NCI-H1417 treated with DMSO at 0.1 percent for 48 hours (cell line): Measurements from ENCODE around the gene TNIK.

Experiments
- DNase-seq: peaks from one replicate; lab custom pipeline; 2025; lab: John Stamatoyannopoulos, UW

The TNIK gene

DNA sequence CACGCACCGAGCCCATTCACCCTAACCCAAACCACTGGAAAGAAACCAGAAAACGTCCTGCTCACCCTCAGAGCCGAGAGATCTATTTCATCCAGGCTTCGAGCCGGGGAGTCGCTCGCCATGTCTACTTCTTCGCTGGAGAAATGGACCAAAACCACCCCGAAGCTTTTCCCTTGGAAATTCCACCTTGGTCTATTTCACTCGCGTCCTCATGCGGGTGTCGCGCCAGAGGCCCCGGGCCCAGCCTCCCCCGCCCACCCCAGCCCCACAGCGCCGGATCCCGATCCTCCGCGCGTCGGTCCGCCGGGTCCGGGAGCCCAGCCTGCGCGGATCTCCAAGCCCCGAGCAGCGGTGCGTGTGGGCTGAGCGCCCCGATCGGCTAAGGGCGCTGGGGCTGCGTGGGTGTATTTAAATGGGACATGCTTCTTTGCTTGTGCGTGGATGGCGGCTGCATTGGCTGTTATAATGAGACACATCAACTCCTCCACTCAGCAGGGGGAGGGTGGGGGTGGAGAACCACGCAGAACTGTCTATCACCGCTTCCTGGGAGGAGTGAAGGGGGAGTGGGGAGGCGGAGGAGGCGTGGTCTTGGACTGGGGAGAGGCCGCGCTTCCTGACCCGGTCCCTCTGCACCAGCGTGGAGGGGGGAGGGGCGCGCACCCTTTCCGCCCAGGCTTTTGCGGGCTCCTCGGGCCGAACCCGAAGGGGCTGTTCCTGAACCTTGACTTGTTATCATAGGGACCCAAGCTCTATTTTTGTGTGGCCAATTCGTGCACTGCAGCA lies at the start of gene TNIK:
Gene TNIK, minus strand, starts transcription at position 464 of the 783 bp plus-strand sequence. Its CDS starts 342 bp downstream, at position 122.
- DNase-seq = peak; percentile 58

DNA sequence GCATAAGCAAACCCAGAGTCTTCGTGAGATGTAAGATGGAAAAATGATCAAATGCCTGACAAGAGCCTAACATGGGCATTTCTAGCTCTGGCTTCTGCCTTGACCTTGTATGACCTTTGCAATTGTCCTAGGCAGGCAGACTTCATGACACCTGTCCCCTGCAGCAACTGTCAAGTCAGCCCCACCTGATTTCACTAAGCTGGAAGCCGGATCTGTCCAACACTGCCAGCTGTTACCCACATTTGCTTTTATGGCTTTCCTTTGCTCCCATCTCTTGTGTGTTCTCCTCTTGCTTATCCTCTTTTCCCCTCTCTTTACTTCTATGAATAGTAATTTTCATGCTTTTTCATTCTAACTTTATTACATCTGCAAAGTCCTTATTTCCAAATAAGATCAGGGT lies 48.5 kb upstream of the TNIK start:
- no peak for DNase-seq

DNA sequence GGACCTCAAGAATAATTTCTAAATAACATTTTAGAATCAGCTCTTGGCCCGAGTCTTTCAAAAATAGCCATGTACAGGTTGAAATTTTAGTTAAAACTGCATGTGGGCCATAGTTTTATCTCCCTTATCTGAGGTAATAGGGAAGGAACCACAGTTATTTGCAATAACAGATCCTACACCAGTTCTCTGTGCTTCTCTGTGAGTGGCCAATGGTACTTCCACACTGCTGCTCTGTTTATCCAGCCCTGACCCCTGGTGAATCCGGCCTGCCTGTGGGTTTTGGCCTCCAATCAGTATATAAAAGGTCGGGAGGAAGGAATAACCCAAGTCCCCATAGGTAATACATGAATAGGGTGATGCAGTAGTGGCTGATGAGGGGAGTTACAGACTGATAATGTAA lies 48.0 kb upstream of the TNIK start:
- no peak for DNase-seq

DNA sequence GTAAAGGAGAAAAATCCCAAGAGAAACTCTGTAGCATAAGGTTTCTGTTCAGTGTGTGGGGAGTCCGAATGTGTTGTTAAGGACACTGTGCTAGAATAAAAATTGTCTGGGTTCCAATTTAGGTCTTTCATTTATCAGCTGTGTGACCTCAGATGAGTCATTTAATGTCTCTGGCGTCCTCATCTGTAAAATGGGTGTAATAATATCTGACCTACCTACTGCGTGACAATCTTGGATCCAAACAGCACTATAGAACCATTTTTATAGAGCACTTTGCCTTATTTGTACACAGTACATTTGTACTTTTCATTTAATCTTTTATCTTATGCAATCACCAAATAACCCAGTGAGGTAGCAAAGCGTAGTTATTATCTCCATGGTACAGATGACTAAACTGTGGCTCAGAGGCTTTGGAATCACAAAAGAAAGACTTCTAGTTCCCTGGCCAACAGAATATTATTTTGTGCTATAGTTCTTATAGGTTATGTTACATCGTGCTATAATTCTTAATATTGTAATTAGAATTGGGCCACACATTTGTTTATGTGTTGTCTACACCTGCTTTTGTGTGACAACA lies 46.6 kb upstream of the TNIK start:
- no peak for DNase-seq

DNA sequence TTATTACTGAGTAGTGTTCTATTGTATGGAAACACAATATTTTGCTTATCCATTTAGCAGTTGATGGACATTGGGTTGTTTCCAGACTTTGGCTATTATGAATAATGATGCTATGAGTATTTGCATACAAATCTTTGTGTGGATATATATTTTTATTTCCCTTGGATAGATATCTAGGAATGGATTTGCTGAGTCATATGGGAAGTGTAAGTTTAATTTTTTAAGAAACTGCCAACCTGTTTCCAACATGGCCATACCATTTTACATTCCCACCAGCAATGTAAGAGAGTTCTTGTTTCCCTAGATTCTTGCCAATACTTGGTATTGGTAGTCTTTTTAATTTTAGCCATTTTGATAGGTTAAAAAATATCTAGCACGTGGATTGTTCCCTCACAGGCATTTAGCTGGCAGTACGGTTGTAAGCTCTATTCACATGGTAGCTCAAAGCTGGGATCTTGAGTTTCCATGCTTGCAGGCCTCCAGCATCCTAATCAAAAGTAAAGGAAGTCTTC lies 45.7 kb upstream of the TNIK start:
- no peak for DNase-seq

DNA sequence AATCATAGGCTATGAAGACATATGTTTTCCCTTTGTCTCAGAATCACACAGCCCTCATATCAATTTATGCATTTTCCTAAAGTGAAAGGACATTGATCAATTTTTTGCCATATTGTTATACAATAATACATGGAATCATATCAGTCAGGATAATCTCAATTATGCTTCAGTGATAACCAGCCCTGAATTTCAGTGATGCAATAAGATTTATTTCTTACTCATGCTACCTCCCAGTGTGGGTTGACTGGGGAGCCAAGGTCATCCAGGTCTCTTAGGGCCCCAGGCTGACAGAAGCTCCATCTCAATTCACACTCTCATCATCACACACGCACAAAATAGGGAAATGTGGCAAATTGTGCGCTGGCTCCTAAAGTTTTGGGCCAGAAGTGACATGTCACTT lies 44.2 kb upstream of the TNIK start:
- no peak for DNase-seq

DNA sequence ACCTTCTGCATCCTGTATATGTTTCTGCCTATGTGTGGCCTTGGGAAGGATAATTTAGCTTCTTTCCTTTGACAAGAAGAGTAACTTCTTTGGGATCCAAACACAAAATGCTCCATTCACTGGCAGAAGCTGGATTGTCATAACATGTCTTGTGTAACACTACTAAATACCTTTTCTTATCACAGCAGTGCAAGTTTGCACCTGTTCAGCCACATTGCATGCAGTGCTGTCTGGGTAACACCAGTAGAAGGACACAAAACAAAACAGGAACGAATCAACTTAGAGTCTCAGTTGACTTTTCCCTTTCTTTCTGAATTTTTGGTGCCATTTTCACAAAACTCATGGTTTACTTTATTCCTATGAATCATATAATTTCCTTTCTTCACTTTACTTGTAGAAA lies 43.6 kb upstream of the TNIK start:
- DNase-seq = no peak

DNA sequence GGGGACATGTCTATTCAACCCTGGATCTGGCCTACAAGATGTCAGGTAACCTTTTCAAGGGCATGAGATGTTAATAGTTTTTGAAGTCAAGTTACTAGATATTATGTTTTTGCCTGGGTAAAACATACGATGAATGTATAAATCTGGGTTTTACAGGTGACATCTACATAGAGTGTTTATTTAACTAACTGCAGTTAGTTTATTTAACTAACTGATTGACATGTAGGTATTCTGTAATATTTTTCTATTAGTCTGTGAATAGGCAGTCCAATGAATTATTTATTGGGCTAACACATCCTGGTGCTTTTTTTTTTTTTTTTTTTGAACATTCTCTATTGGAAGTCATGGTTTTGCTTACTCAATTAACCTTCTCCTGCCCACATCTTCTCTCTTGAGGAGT lies 38.7 kb upstream of the TNIK start:
- no peak for DNase-seq

DNA sequence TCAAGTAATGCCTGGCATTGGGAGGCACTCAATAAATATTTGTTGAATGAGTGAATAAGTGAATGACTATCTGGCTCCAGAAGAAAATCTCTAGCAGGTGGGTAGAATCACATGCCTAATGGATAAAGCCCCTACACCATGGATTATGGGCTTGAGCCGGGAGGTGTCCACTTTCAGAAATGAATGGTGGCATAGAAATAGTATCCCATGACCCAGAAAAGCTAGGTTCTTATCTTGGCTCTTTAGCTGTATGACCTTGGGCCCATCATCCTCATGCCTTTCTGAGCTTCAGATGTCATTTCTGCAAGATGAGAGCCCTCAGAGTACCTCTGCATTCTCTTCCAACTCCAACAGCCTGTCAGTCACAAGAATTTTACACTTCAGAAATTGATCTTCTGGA lies 37.3 kb upstream of the TNIK start:
- no peak for DNase-seq

DNA sequence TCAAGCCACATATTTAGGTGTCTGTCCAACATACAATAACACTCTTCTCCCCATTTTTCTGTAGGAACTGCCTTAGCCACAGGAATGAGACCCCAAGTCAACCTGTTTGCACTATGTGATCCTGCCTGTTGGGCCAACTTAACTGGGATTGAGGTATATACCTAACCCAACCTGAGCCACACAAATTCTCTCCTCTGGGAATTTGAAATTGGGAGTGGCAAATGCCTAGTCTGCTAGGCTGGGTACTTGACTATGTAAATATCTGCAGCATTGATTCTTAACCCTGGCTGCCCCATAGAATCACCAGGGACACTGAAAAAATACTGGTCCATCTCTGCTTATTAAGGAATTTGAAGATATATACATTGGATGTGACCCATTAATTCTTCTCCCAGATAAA lies 35.2 kb upstream of the TNIK start:
- DNase-seq = no peak

DNA sequence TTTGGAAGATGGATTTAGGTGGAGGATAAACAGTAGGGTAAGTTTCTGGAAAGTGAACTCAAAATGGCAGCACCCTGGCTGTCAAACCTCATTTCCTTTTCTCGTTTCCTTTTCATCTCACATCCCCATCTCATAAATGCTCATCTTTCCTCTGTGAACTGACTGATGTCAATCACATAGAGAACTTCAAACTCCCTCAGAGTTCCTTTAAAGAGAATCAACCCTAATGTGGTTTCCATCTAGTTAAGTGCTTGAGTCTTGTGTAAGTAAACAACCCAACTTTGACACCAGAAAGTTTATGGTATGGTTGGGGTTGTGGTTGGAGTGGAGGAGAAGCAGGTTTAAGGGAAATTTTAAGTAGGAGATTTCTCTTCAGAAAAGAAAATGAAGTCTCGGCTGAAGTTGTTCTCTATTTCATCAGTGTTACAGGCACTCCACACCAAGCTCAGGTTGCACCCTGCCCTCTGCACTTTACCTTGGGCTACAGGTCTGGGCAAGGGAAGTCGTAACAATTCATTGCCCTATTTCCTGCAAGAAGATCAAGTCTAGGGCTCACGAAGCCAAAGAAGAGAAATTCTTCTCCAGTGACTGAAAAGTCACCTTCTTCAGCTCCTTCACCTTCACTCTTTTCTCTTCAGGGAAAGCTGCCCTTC lies 34.4 kb upstream of the TNIK start:
- no peak for DNase-seq

DNA sequence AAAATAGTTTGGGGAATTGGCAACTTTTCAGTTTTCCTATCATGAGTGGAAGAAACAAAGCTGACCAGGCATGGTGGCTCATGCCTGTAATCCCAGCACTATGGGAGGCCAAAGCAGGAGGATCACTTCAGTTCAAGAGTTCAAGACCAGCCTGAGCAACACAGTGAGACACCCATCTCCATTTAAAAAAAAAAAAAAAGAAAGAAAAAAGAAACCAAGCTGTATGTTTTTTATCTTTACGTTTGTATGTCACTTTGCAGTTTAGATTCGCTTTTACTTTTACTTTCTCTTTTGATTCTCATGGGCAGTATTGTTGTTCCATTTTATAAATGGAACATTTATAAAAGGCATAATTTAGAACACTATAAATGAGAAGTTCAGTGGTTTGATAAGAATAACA lies 31.2 kb upstream of the TNIK start:
- no peak for DNase-seq

DNA sequence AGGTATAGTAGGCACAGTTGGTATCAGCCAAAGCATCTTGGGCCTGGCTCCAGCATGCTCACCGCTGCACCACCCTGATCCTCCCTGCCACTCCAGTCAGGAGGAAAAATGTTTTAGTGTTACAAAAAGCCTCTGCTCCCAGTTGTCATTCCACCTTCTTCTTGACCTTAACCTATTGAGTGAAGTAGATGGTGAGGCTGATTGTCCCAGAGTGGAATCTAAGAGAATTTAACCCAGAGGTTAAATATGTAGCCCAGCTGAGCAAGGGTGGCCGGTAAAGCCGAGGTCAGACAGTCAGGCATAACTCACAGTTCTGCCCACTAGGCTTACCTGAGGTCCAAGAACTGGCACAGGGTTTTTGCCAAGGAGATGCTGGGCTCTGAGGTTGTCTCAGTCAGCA lies 30.7 kb upstream of the TNIK start:
- no peak for DNase-seq

DNA sequence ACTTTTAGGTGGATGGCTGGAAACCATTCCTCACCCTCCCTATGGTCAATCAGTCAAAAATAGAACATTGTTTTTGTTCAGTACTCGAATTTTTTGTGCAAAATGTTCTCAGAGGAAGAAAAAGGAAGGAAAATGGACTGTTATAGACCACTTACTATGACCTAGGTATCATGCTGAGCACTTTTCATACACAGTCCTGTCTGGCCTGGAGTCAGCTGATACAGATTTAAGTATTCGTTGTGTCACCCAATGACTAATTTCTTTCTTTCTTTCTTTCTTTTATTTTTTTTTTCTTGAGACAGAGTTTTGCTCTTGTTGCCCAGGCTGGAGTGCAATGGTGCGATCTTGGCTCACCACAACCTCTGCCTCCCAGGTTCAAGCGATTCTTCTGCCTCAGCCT lies 29.1 kb upstream of the TNIK start:
- no peak for DNase-seq

DNA sequence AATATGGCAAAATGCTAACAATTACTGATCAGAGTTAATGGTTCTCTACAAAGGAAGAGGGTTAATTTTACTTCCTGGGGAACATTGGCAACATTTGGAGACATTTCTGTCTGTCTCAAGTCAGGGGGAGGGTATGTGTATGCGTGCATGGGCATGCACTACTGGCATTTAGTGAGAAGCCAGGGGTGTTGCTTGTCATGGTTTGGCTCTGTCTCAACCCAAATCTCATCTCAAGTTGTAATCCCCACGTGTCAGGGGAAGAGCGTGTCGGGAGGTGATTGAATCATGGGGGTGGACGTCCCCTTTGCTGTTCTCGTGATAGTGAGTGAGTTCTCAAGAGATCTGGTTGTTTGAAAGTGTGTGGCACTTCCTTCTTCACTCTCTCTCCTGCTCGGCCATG lies 28.3 kb upstream of the TNIK start:
- DNase-seq = no peak

DNA sequence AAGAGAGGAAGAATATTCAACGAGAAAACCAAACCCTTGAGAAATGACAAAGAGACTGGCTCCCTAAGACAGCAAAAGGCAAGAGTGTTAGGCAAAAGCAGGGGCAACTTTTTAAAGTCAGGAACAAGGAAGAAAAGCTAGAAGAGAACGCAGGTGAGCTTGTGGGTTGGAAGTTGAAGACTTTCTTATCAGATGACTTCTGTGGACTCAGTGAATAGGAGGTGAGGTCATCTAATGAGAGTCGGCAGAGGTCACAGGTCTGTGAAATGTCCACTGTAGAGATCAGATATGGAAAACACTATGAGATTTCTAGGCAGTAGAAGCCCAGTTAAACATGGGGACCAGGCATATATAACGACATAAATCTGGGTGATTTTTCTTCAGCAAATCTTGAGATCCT lies 27.2 kb upstream of the TNIK start:
- no peak for DNase-seq

DNA sequence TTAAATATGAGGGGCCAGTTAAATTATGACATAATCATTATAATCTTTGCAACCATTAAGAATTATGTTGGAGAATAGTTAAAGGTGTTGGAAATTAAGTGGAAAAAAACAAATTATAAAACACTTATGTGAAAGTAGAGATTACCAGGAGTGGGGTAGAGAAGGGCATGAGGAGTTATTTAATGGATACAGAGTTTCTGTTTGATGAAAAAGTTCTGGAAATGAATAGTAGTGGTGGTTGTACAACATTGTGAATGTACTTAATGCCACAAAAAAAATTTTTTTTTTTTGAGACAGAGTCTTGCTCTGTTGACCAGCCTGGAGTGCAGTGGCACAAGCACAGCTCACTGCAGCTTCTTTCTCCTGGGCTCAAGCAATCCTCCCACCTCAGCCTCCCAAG lies 25.1 kb upstream of the TNIK start:
- no peak for DNase-seq

DNA sequence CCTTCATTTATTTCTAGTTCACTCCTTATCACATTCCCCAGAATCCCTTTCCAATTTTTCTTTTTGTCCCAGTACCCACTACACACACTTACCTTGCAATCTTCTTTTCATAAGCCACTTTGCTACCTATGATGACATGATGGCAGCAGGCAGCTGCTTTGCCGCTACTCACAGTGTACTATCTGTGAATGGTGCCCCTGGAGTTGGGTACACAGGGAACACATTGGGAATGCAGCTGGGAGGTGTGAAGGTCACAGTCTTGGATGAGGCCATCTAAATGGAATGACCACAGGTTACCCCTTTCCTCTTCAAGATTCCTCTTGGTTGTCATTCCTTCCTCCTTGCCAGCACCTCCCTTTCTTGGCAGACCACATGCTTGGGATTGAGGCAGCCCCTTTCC lies 20.8 kb upstream of the TNIK start:
- DNase-seq = no peak

DNA sequence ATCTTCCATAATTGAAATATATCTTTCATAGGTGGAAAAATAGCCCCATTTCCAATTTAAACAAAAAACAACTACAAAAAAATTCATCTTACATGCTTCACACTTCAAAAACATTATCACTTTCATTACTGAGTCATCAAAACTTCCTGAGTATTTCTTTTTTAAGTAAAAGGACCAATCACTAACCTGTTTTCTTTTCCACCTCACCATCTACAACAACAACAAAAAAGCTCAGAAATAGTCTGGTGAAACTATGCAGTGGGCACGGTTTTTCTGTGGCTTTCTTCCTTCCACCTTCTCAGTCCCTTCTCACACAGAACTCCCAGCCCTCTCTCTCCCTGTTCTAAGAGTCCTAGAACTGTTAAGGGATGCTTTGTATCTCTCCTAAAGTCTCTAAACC lies 20.3 kb upstream of the TNIK start:
- no peak for DNase-seq

DNA sequence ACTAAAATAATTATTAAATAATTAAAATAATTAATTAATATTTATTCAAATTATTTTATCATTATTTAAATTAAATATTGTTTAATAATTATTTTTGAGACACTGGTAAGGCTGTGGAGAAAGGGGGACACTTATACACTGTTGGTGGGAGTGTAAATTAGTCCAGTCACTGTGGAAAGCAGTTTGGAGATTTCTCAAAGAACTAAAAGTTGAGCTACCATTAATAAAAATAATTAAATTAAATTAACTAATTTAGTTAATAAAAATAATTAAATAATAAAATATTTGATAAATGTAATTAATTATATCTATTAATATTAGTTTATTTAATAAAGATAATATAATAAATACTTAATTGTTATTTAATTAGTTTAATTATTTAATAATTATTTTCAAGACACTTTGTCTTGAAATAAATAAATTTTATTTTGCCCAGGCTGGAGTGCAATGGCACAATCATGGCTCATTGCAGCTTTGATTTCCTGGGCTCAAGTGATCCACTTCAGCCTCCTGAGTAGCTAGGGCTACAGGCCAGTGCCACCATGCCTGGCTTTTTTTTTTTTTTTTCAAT lies 16.4 kb upstream of the TNIK start:
- no peak for DNase-seq

DNA sequence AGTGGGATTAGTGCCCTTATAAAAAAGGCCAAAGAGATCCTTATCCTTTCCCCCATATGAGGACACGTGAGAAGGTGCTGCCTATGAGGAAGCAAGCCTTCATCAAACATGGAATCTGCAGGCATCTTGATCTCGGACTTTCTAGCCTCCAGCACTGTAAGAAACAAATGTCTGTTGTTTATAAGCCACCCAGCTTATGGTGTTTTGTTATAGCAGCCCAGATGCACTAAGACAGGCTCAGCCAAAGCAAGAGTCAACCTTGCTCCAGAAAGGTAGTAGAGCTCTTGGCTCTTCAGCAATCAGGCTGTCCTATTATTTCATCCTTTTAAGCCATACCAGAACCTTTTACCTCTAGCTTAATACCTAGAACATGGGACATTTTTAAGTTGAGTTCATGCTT lies 12.3 kb upstream of the TNIK start:
- no peak for DNase-seq

DNA sequence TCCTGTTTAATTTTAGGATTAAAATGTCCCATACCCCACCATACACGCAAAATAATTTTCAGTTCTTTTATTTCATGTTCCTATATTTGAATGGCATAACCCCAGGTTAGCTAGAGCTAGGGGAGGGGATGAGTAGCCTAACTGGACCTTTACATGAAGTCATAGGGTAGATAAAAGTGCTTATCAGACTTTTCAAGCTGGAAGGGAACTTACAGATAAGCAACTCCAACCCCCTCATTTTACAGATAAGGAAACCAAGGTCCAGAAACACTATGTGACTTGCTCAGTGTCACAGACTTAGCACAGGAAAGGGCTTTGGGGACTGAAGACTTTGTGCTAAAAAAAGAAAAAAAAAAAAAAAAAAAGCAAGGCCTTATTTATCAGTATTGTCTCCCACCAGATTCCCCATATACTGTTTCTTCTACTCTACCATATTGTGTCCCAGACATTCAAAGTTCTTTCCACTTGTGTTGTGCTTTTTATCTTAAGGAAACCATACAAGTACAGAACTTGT lies 10.6 kb upstream of the TNIK start:
- no peak for DNase-seq

DNA sequence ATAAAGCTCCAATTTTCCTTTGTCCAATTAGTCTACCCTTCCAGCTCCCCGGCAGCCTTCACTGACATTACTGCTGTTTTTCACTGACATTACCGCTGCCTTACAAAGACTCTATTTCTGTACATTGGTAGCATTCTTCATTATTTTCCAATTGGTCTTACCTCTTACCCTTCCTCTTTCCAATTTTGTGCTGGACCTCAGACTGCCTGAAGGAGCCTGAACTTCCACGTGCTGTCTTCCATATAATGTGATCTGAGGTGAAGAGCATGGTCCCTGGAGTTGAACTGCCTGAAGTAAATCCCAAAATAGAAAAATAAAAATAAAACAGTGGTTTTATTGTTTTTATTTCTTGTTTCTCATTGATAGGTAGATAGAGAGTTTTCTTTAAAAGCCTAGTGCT lies 9.2 kb upstream of the TNIK start:
- no peak for DNase-seq
